Globus pallidus (tissue), 1 donor: ENCODE results near the gene UGT8.
A peak's percentile ranks its signal among the peaks of the same experiment; 100 is the strongest.

ENCODE experiments used
- DNase-seq: peaks from one replicate; pipeline ENCODE4 v3.0.0-alpha.2; 2015; ENCODE audit warnings: low spot score

The UGT8 gene

DNA sequence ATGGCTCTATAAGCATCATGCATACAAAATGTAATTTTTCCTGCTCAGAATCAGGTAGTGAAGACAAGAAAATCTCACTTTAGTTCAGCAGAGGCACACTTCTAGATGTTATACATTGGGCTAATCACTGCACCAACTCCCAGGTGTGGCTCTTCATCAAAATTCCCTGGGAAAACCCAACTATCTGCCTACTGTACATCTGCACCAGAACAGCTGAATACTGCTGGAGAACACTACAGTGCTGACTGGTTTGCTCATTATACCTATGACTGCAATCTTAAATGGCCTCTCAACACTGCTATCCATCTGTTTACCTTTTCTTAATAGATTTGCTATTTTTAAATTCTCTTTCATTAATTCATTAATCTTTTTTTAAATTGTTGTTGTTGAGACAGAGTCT lies 92.0 kb downstream of the UGT8 start:
- no peak for DNase-seq

- no peak for DNase-seq
These were observed 93.3 kb downstream of the UGT8 start for GRCh38 chr4:114691865-114692264.

GRCh38 chr4:114692958-114693357 lies 94.4 kb downstream of the UGT8 start:
- no peak for DNase-seq

DNA sequence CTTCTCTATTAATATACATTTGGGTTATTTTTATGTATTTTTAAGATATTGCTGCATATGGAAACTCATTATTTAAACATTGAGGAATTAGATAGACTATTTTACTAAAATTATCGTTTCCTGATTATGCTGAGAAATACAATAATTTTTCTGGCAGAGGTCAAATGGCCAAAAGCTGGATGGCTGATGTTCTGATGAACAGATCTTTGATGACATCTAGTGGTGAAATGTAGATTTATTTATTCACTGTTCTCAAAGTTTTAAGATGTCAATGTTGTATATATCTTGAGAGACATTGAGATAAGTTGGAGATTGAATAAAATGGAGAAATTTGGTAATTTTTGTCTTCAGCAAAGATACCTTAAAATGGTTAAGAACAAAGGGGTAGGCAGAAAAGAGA lies 96.2 kb downstream of the UGT8 start:
- DNase-seq, result peak; percentile 74

DNA sequence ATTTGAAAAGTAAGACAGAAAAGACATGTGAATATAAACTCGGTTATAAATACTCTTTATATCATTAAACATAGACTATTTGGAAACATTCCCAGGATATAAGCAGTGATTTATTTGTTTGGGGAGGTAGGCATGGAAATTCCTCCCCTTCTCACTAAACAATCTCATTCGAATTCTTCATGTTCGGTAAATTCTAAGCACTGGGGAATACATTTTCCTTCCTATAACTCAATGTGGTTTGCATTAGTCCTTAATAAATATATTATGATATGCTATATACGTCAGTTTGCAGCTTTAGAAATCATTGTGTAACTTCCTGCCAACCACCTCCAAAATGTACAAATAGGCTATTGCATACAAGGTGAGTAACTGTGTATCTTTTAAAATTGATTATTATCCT lies 99.6 kb downstream of the UGT8 start:
- DNase-seq, result no peak

GRCh38 chr4:114701491-114701890 lies 102.9 kb downstream of the UGT8 start:
- DNase-seq, result no peak

DNA sequence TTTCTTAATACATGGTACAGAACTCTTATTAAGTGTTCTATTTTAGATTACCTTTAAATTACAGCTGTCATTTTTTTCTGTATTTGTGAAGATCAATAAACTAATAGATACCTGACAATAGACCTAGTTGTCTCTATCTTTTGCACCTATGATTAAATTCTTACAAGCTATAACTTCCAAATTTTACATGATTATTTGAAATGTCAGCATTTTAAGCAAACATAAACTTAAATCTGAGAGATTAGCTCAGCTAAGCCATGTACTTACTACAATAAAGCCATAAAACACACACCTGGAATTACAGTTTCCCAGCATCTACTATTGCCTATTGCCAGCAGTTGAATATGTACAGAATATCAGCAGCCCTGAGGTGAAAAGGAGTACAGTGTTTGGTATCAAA lies 118.8 kb downstream of the UGT8 start:
- no peak for DNase-seq

DNA sequence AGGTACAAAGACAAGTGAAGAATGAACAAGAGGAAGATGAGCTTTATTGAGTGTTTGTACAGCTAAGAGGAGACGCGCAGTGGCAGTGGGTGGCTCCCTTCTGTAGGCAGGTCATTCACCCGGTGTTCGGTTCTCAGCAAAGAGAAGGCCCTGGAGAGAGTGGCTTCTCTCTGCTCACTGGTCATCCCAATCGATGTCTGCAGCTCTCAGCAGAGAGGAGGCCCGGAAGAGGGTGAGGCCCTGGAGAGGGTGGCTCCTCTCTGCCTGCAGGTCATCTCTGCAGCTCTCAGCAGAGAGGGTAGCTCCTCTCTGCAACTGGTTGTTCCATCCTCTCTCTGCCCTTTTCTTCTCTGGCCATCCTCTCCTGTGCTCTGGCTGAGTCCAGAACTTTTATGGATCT lies 126.5 kb downstream of the UGT8 start:
- DNase-seq, result no peak

- no peak for DNase-seq
These were observed 128.9 kb downstream of the UGT8 start for GRCh38 chr4:114727461-114727860.
